NT2/D1 (cell line): ENCODE measurements around the gene DDX5.

Experiments
- DNase-seq: peaks from one replicate; pipeline ENCODE4 v3.0.0-alpha.2; 2011; ENCODE audit warnings: low read depth, low spot score
- H3K27me3 ChIP-seq: 2 replicates; pipeline ENCODE4 v1.6.0; 2011; ENCODE audit warnings: mild to moderate bottlenecking; ENCODE audit not compliant: insufficient read length, insufficient read depth
- H3K36me3 ChIP-seq: 2 replicates; pipeline ENCODE4 v1.6.1; 2011; ENCODE audit warnings: mild to moderate bottlenecking, low read length, mixed read lengths; ENCODE audit not compliant: insufficient read depth, insufficient read length
- H3K4me1 ChIP-seq: 2 replicates; pipeline ENCODE4 v1.5.1; 2011; ENCODE audit not compliant: insufficient read depth, insufficient read length
- H3K4me3 ChIP-seq: 2 replicates; pipeline ENCODE4 v1.5.1; 2011; ENCODE audit warnings: low read depth; ENCODE audit not compliant: insufficient read length
- H3K9ac ChIP-seq: 2 replicates; pipeline ENCODE4 v1.6.0; 2011; ENCODE audit warnings: low read depth; ENCODE audit not compliant: insufficient read length
- H3K9me3 ChIP-seq: 2 replicates; pipeline ENCODE4 v1.5.1; 2011; ENCODE audit warnings: mild to moderate bottlenecking, low read length; ENCODE audit not compliant: insufficient read depth
- SUZ12 ChIP-seq: IDR thresholded peaks from 2 replicates; pipeline ENCODE4 v1.6.1; 2011; ENCODE audit not compliant: insufficient read length, insufficient read depth; ENCODE audit errors: extremely low read depth
- YY1 ChIP-seq: IDR thresholded peaks from 2 replicates; pipeline ENCODE4 v1.6.1; 2011; ENCODE audit not compliant: insufficient read length, insufficient read depth
- ZNF274 ChIP-seq: IDR thresholded peaks from 2 replicates; pipeline ENCODE4 v1.6.1; 2011; ENCODE audit warnings: mild to moderate bottlenecking, low read depth, low read length

Gene DDX5

GRCh38 chr17:64508683-64509082 is 2.6 kb upstream of the DDX5 start:
- H3K4me1 ChIP-seq = no peaks in the 10 kb centered on the region

GRCh38 chr17:64507413-64507782 is 1.3 kb upstream of the DDX5 start:
- H3K4me3 ChIP-seq = peak overlapping the region; percentile 94
- H3K27me3 ChIP-seq = no peaks in the 10 kb centered on the region
- no peaks in the 10 kb centered on the region for H3K4me1 ChIP-seq
- DNase-seq = no peak
- no peaks in the 10 kb centered on the region for H3K9me3 ChIP-seq
- peak overlapping the region; percentile 91 for H3K9ac ChIP-seq
- TF ChIP-seq YY1 (no peak), ZNF274 (no peak), SUZ12 (no peak)
- peaks cover 74% of the 10 kb centered on the region for H3K36me3 ChIP-seq

More at GRCh38 chr17:64508683-64509082, 2.6 kb upstream of the DDX5 start:
- peaks cover 74% of the 10 kb centered on the region for H3K36me3 ChIP-seq
- peak overlapping the region; percentile 91 for H3K9ac ChIP-seq
- TF ChIP-seq YY1 (no peak), ZNF274 (no peak), SUZ12 (no peak)
- no peaks in the 10 kb centered on the region for H3K9me3 ChIP-seq
- H3K27me3 ChIP-seq = no peaks in the 10 kb centered on the region
- H3K4me3 ChIP-seq = peak overlapping the region; percentile 94
- DNase-seq = no peak

- Histone ChIP-seq H3K9ac (peak within 1 kb of the TSS; percentile 98), H3K4me3 (peak within 1 kb of the TSS; percentile 94), H3K27me3 (no peaks in the 10 kb centered on the region), H3K36me3 (peaks cover 74% of the 10 kb centered on the region), H3K9me3 (no peaks in the 10 kb centered on the region), H3K4me1 (no peaks in the 10 kb centered on the region)
- no peak for TF ChIP-seq ZNF274
- TF ChIP-seq SUZ12 = no peak
- no peak for TF ChIP-seq YY1
- DNase-seq = peak; percentile 59
These were observed 705 bp upstream of the DDX5 start, which contains the start of gene CEP95 for GRCh38 chr17:64506576-64507412. Gene CEP95, plus strand, starts transcription at chr17:64506977. Its CDS starts 121 bp downstream, at chr17:64507098.

GRCh38 chr17:64505340-64506200 is 519 bp downstream of the DDX5 start:
- Histone ChIP-seq H3K4me1 (no peaks in the 10 kb centered on the region), H3K36me3 (peaks cover 79% of the 10 kb centered on the region), H3K9me3 (no peaks in the 10 kb centered on the region), H3K4me3 (peak overlapping the region; percentile 94), H3K27me3 (no peaks in the 10 kb centered on the region), H3K9ac (peak overlapping the region; percentile 98)
- TF ChIP-seq YY1 = peak; percentile 72
- no peak for TF ChIP-seq ZNF274
- TF ChIP-seq SUZ12 = no peak
- no peak for DNase-seq

- H3K9me3 ChIP-seq = no peaks in the 10 kb centered on the region
- no peak for DNase-seq
- H3K4me3 ChIP-seq = peak overlapping the region; percentile 94
- H3K36me3 ChIP-seq = peaks cover 79% of the 10 kb centered on the region
- H3K4me1 ChIP-seq = no peaks in the 10 kb centered on the region
- H3K27me3 ChIP-seq = no peaks in the 10 kb centered on the region
- TF ChIP-seq ZNF274 (no peak), SUZ12 (no peak), YY1 (no peak)
- H3K9ac ChIP-seq = peak overlapping the region; percentile 98
These were observed 1.2 kb downstream of the DDX5 start for GRCh38 chr17:64504769-64505339.

- no peaks in the 10 kb centered on the region for H3K27me3 ChIP-seq
- no peaks in the 10 kb centered on the region for H3K4me1 ChIP-seq
- H3K9me3 ChIP-seq = no peaks in the 10 kb centered on the region
- no peak for DNase-seq
- peak overlapping the region; percentile 98 for H3K9ac ChIP-seq
- H3K36me3 ChIP-seq = peaks cover 78% of the 10 kb centered on the region
- H3K4me3 ChIP-seq = peak overlapping the region; percentile 94
- TF ChIP-seq SUZ12 = no peak
These were observed 2.0 kb downstream of the DDX5 start for GRCh38 chr17:64503821-64504768.
